ENCODE data around the gene SLC24A4.

DNA sequence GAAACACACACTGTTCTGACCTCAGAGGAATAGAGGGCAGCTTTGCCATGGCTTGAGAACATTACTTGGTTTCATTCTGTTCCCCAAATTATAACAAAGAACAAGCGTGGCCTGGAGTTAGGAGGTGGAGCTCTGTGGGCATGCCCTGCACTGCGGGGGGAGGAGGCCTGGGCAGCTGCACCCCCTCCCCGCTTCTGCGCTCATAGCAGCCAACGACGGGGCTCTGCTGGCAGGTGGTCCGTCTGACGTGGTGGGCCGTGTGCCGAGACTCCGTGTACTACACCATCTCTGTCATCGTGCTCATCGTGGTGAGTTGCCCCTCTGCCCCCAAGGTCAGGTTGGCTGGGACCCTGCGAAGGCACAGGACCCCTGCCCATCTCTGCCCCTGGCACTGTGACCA, 120.2 kb downstream of the SLC24A4 start:
- TF ChIP-seq POLR2AphosphoS5 (IDR thresholded peaks at IDR 0.05) (no peak), CTCF (IDR thresholded peaks at IDR 0.05 in 8 of 11, conservative IDR thresholded peaks at IDR 0.05 in 3 of 11) (no peak), POLR2A (IDR thresholded peaks at IDR 0.05) (no peak)

All from spleen (tissue), 7 donors.